GM18508 (cell line): Measurements from ENCODE around the gene JADE2.

Source experiments
- ATAC-seq: cut with Tn5 transposase; IDR thresholded peaks from one replicate; pipeline ENCODE4 v1.9.1; 2021; ENCODE audit warnings: moderate number of reproducible peaks; ENCODE audit not compliant: insufficient read depth, unreplicated experiment

Gene JADE2

GRCh38 chr5:134610725-134611124 lies 85.3 kb downstream of the JADE2 start:
- no peak for ATAC-seq

DNA sequence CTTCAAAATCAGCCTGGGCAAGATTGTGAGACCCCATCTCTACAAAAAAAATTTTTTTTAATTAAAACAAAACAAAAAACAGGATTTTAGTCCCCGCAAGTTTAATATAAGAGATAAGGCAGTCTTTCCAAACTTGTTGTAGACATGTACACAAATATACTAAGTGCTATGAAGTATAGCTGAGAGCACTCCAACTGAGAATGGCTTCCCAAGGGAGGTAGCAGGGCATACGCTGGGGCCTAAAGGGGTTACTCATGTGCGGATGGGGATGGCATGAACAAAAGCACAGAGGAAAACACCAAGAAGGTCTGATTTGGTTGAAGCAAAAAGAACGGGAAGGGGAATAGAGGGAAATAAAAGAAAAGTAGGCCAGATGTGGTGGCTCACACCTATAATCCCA lies 86.0 kb downstream of the JADE2 start:
- ATAC-seq = no peak

DNA sequence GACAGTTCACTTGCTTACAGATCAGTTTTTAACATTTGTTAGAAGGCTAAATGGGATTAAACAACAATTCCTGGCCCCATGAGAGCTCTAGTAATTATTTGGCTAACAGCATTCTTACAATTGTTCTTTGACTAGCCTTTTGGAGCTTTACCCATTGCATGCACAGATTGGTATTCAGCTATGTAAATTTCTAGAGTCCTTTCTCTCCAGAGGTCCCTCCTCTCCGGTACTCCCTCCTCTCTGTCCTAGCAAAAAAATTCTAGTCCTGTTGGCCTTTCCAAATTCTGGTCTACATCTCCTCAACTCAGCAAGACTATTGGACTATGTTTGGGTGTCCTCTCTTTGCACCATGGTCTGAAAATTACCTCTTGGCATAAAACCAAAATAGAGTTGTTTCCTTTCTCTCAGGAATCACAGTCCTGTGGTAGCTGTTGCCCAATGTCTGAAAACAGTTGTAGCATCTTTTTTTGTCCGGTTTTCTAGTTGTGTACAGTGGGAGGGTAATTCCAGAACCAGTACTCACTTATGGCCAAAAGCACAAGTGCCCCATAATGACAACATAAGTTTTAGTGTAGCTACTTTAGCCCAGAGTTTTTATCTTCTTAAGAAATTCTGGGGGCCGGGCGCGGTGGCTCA lies 89.1 kb downstream of the JADE2 start:
- ATAC-seq = no peak

GRCh38 chr5:134620634-134621033 lies 95.2 kb downstream of the JADE2 start:
- ATAC-seq = no peak

DNA sequence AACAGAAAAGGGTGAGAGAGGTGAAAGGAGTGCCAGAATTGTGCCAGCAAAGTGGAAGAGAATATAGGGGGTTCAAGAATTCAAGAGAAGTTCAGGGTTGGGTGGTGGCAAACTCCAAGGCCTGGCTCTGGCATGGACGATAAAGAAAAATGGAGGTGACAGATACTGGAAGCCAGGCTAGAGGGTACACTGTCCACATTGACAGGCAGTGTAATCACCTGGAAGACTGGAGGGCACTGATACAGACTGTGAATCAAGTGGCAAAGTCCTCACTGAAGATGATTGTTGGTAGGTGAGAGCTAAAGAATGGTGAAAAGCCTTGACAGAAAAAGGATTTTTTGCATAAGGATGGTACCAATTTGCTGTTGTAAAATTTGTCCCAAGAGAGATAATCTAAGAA lies 100.1 kb downstream of the JADE2 start:
- ATAC-seq = no peak

DNA sequence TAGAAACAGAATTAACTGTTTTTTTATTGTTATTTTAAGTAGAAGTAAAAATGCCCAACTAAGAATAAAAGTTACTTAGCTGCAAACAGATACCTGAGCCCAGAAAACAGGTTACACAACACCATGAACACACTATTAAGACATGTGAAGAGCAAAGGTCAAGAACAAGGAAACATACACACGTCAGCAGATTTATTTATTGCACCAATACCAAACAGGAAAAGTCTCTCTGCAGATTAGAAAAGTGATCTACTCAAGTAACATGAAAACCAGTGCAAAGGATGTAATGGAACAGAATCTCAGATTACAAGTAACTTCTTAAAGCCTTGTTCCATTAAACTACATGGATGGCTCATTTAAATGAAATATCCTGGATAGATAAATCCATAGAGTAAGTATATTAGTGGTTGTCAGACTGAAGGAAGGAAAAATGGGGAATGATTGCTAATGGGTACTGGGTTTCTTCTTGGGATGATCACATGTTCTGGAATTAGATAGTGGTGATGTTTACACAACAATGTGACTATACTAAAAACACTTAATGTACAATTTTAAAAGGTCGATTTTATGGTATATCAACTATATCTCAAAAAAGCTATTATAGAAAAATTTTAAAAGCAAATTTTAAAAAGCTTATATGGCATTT lies 101.0 kb downstream of the JADE2 start:
- no peak for ATAC-seq
